HG03139 (cell line): ENCODE results near the gene VNN1.
"Not testable (repeated sequence)": the region's sequence is repeated elsewhere in the genome, so short reads cannot be mapped to it uniquely, and the experiment has no call there.

Source experiments
- ATAC-seq: cut with Tn5 transposase; IDR thresholded peaks from one replicate; pipeline ENCODE4 v1.9.1; 2021; ENCODE audit not compliant: unreplicated experiment

Gene VNN1

DNA sequence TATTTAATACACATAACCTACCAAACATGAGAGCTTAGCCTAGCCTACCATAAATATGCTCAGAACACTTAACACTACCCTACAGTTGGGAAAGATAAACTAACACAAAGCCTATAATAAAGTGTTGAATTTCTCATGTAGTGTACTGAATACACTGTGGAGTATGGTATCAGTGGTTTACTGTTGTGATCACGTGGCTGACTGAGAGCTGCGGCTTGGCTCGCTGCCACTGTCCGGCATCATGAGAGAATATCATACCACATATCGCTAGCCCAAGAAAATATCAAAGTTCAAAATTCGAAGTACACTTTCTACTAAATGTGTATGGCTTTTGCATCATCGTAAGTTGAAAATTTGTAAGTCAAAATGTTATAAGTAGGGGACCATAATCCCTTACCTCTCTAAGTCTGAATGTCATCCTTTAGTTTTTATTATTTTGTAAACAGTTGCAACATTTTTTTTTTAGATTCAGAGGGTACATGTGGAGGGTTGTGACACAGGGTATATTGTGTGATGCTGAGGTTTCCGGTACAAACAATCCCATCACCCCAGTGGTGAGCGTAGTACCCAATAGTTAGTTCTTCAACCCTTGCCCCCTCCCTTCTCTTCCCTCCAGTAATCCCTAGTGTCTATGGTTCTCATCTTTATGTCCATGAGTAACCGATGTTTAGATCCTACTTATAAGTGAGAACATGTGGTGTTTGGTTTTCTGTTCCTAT lies 40.3 kb downstream of the VNN1 start:
- ATAC-seq = no peak

DNA sequence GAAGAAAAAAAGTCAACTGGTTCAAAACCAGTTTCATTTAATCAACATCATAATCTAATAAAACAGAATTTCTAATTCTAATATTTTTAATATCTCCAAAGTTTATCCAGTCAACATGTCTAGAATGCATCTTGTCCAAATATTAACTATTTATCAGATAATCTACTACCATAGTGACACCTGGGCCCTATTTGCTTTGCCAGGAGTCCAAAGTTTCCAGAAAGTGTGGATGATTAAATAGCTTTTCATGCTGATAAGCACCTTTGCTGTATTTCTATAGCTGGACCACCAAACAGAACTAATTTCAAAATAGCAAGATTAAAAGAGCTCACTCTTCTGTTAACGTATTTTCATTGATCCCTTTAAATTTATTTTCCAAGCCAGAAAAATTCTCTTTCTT lies 42.6 kb downstream of the VNN1 start:
- no peak for ATAC-seq

DNA sequence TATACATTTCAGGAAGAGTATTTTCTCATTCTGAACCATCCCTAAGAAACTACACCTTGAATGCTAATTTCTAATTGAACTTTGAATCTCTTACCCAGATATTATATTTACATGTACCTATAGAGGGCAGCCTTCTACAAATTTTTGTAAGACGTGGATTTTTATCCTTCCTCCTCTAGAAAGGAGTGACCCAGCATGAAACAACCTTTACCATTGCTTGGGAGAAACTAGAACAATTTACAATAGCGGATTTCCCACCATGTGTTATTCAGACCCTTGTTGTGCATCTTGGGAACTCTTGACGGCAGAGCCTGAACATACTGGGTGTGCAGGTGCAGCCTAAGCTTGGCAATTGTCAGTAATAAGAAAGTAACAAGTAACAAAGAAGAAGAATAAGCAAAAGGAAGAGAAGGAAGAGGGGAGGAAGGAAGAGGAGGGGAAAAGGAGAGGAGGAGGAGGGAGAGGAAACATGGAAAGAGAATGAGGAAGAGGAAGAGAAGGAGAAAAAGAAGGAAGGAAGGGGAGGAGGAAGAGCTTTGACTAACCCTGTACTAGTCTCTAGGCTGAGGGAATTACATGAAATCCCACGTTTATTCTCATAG lies 44.1 kb downstream of the VNN1 start:
- no peak for ATAC-seq

DNA sequence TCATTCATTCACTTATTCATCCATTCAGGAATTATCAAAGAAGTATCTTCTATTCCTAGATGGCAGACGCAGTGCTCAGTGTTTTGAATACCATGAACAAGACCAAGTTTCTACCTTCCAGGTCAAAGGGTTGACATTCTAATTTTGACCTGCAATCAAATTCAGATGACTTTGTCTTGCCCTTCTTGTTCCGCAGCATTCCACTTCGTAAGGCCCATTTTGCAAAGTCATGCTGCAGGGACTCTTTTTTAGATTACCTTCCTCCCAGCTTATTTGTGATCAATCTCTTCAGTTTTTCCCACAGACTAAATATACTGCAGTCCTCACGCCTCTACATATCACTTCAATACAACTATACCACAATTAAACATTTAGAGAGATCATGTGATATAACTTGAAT lies 47.7 kb downstream of the VNN1 start:
- ATAC-seq = no peak

DNA sequence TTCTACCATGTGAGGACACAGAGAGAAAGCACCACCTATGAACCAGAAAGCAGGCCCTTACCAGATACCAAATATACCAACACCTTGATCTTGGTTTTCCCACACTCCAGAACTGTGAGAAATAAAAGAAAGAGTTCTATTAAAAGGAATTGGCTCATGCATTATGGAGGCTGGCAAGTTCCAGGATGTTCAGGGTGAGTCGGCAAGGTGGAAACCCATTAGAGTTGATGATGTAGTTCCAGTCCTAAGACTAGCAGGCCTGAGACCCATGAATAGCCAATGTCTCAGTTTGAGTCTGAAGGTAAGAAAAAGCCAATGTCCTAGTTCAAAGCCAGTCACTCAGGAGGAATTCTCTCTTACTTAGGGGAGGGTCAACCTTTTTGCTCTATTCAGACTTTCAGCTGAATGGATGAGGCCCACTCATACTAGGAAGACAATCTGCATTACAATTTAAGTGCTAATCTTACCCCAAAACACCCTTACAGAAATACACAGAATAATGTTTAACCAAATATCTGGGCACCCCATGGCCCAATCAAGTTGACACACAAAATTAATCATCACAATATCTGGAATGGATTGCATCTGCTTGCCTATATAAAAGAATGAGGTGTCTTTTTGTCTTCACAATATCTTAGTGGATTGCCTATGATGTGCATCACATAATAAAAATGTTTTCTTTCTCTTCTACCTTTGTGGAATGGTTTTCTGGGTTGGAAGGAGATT lies 49.4 kb downstream of the VNN1 start:
- no peak for ATAC-seq

DNA sequence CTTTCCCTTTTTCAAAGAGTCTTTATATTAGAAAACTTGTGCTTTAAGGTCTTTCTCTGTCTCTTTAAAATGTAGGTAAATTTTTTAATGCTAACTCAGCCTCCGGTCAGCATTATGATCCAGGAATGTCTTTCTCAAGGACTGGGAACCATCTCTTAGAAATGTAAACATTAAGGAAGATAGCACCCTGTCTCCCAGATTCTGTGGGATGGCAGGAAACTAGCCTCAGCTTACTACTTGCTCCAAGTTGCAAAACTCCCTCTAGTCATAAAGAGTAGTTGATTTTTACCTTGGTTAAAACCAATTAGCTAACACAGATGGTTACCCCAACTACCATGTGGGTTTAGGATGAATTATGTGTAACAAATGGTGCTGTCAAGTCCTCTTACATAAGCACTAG lies 50.2 kb downstream of the VNN1 start:
- no peak for ATAC-seq

DNA sequence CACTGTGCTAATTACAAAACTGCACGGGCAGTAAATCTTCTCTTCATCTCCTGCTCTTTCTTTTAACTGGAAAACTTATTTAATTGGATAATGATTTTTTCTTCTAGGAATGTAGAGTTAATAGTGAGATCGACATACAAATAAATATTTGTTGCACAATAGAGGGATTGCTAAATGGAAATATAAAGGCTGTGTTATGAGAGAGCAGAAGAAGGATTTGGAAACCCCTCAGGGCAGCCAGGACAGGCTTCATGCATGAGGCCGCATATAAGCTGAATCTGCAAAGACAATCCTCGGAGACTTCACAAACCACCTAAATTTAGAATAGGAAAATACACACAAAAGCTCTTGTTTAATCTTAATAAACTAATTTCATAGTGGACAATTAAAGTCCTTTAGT lies 51.9 kb downstream of the VNN1 start:
- no peak for ATAC-seq

DNA sequence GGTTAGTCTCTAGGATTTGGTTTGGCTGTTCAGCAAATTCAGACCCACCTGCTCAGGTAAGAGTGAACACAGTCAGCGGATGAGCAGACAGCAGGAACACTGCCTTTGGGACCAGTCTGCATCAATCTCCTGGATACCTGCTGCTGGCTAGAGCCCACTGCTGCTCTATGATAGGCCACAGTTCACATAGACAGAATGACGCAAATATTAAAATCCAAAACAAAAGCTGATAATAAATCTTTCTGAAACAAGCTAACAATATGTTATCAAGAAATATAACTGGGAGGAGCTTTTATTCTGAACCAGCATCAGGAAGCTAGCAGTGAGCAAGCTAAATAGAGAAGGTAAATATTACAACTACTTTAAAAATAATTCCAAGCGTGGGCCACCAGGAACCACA lies 54.8 kb downstream of the VNN1 start, which contains the start of gene TAAR1:
Gene TAAR1, minus strand, starts transcription at position 101 of the 400 bp plus-strand sequence. CDS start 13,179 bp downstream, outside the sequence.
- ATAC-seq = no peak

DNA sequence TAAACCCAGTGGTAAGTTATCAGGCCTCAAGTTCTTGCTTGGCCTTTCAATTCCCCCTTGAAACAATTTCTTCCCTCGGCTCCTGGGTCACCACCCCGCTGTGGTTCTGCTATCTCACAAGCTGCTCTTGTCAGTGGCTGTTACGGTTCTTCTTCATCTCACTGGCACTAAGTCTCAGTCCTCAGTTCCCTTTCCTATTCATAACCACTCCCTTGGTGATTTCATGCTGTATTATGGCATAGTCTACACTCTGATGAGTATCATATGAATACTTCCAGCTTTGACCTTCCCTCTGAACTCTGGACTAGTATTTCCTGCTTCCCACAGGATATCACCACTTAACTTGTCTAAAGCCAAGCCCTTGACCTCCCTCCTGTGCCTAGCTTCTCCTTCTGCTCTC lies 62.8 kb downstream of the VNN1 start:
- ATAC-seq = no peak

DNA sequence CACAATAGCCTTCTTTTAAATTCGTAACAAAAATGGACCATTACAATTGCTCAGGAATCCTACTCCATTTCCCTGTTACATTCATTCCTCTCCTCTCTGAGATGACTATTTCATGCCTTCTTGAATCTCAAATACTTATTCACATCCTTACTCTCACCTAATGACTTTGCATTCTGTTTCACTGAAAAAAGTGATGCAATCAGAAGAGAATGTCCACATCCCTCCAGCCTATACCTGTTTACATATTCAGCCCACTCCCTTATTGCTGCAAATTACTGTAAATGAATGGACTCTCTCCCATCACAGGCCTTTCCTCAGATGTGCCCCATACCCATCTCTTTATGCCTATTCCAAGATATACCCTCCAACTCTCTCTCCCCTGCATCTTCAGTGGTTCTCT lies 63.4 kb downstream of the VNN1 start:
- ATAC-seq = no peak

DNA sequence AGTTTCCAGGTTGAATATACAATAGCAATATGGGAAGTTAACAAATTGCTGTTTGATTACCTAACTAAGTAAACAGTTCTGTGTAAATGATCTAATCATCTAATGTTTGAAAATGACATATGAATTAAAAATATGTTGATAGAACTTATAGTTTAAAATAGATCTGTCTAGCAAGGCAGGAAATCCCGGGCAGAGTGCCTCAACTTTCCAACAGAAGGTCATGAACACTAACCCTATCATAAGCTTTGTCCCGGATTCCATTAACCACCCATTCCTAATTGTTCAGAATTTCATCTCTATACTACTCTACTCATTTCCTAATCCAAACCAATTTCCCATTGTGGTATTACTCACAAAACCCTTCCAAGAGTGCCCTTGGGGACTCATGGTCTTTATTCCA lies 65.0 kb downstream of the VNN1 start:
- ATAC-seq = no peak

DNA sequence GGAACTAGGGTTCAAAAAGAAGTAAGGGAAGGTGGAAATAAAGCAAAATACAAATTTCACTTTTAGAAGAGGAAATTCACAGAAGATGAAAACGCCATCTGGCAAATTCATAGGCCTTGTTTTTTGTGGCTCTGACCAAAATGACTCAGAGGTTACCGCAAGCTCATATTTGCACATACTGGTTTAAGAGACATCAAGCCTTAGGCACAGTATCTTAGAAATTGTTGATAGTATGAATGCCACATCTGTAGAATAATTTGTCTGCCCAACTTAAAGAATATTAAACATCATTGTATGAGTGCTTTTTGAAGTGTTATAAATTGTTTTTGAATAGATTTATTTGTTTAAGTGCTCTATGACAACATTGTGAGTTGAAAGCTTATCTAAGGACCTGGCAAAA lies 65.5 kb downstream of the VNN1 start:
- peak; percentile 74 for ATAC-seq

DNA sequence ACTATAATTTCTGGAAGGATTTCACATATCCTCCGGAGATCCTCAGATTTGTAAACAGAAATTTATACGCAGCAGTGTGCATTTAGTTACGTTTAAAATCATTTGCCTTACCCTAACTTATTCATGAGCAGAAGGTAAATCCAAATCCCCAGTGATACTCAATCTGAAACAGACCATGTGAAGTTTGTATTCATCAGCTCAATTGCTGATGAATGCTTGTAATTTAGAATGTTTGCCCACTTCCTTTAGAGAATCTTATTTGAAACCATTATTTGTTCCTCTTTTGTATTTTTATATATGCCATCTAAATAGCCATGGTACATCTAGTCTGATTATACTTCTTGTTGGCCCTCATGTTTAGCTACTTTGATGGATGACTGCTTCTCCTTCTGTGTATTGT lies 70.3 kb downstream of the VNN1 start:
- no peak for ATAC-seq

DNA sequence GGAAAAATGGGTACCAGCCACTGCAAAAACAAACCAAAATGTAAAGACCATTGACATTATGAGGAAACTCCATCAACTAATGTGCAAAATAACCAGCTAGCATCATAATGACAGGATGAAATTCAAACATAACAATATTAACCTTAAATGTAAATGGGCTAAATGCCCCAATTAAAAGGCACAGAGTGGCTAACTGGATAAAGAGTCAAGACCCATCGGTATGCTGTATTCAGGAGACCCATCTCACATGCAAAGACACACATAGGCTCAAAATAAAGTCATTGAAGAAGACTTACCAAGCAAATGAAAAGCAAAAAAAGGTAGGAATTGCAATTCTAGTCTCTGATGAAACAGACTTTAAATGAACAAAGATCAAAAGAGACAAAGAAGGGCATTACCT lies 76.7 kb downstream of the VNN1 start:
- not testable (repeated sequence) for ATAC-seq

DNA sequence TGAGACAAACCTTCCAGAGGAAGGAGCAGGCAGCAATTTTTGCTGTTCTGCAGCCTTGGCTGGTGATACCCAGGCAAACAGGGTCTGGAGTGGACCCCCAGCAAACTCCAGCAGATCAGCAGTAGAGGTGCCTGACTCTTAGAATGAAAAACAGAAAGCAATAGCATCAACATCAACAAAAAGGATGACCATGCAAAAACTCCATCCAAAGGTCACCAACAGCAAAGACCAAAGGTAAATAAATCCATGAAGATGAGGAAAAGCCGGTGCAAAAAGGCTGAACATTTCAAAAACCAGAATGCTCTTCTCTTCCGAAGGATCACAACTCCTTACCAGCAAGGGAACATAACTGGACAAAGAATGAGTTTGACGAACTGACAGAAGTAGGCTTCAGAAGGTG lies 77.9 kb downstream of the VNN1 start:
- not testable (repeated sequence) for ATAC-seq

DNA sequence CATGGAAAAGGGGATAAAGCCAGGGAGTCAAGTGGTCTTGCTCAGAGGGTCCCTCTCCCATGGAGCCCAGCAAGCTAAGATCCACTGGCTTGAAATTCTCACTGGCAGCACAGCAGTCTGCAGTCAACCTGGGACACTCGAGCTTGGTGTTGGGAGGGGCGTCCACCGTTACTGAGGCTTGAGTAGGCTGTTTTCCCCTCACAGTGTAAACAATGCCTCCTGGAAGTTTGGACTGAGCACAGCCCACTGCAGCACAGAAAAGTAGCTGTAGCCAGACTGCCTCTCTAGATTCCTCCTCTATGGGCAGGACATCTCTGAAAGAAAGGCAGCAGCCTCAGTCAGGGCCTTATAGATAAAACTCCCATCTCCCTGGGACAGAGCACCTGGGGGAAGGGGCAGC lies 78.6 kb downstream of the VNN1 start:
- ATAC-seq = not testable (repeated sequence)

DNA sequence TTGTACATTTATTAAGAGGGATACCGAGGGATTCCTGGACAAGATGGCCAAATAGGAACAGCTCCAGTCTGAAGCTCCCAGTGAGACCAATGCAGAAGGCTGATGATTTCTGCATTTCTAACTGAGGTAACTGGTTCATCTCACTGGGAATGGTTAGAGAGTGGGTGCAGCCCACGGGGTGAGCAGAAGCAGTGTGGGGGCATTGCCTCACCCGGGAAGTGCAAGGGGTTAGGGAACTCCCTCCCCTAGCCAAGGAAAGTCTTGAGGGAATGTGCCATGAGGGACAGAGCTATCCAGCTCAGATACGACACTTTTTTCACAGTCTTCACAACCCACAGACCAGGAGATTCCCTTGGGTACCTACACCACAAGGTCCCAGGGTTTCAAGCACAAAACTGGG lies 79.1 kb downstream of the VNN1 start:
- ATAC-seq = no peak

DNA sequence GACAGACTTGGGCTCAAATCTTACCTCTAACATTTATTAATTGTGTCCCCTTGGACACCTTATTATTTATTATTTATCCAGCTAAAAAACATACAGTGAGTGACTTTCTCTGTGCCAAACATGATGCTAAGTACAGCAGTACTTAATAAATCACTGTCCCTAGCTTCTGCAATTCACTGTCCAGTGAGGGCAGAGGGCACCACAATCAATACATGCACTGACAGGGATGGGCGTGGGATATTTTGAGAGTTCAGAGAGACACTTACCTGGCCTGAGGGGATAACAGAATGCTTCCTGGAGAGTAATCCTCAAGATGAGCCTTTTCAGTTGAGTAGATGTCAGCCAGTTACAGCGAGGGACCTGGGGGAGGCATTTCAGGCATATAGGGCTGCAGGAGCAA lies 80.5 kb downstream of the VNN1 start:
- ATAC-seq = no peak
